GM18498 (cell line): ENCODE measurements around the gene RNU1-3.
"Not testable (repeated sequence)": the region's sequence is repeated elsewhere in the genome, so short reads cannot be mapped to it uniquely, and the experiment has no call there.

Experiments
- ATAC-seq: cut with Tn5 transposase; IDR thresholded peaks from one replicate; pipeline ENCODE4 v1.9.1; 2021; ENCODE audit warnings: mild to moderate bottlenecking, moderate library complexity; ENCODE audit not compliant: unreplicated experiment

RNU1-3 gene

GRCh38 chr1:16621681-16622315, 45.0 kb downstream of the RNU1-3 start:
- ATAC-seq: not testable (repeated sequence)

DNA sequence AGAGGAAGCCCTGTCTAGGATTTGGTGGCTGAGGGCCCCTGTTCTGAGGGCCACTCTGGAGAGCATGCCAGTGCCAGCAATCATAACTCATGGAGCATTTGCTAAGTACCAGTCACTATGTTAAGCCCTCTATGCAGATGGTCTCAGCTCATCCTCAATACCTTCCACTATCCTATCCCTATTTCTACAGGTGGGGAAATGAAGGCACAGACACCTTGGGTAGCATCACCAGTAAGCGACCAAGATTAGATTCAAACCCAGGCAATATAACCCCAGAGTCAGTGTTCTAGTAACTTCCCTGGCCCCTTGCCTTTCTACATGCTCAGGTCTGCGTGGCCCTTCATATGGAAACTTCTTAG, 45.5 kb downstream of the RNU1-3 start:
- ATAC-seq: no peak

DNA sequence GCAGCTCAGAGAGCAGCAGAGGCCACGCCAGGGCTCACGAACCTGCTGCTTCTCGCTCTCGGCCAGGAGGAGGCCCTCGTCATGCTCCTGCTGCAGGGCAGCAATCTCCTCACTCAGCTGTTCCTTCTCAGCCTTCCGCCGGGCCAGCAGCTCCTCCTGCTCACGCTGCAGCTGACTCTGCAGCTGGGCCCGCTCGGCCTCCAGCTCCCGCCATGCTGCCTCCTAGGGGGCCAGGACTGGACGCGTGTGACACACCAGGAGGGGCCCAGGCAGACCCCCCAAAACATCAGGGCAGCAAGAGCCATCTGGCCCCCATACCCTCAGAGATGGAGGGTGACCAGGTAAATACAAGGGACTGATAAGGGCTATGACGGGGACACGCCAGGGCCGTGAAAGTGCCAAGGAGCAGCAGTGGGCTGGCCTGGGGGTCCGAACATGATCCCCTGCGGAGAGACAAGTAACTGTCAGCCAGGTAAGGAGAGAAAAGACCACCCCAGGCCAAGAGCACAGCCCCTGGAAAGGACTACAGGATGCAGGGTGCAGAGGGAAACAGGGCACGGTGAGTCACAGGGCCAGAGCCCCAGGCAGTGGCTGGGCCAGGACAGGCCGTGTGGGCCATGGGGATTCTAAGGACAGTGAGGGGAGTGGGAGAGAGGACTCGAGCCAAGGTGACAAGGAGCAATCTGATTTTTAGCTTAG, 46.8 kb downstream of the RNU1-3 start:
- ATAC-seq: not testable (repeated sequence)

- ATAC-seq: no peak
Measured at GRCh38 chr1:16618719-16619118, 48.0 kb downstream of the RNU1-3 start.

GRCh38 chr1:16617778-16618580, 48.8 kb downstream of the RNU1-3 start:
- ATAC-seq: no peak

DNA sequence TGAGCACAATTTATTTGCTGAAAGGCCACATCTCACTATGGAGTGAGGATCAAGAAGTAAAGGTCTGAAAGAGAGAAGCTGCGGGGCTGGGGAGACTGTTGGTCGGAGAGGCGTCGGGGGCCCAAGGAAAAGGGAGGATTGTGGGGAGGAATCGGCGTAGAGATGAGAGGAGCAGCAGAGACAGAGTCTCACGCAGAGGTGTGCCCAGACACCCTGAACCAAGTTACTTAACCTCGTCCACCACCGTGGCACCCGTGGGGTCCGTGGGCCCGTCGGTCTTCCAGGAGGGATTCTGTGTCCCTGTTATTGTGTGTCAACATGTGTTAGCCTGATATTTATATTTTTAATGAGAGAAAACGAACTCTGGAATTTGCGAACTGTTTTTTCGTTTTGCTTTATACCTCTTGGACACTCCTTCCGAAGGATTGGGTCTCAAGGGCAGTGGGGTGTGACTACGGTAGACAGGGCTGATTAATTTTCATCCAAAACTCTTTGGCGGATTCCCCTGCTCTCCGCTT, 49.6 kb downstream of the RNU1-3 start:
- ATAC-seq: no peak
